SU-DHL-6 (cell line): ENCODE measurements around the gene ATF6B.

Experiments used
- CTCF ChIP-seq: fragments of 200-600 bp; sonication (generic); IDR thresholded peaks from one replicate; pipeline ENCODE4 v1.5.1; 2017; ENCODE audit warnings: antibody characterized with exemption, mild to moderate bottlenecking, low read length, moderate library complexity; ENCODE audit not compliant: insufficient read depth, poor library complexity, severe bottlenecking
- EZH2phosphoT487 ChIP-seq: fragments of 200-600 bp; sonication (generic), shearing (Covaris generic); conservative IDR thresholded peaks from 2 replicates; pipeline ENCODE4 v1.6.1; 2018; ENCODE audit warnings: mild to moderate bottlenecking, antibody characterized with exemption, low read length, moderate library complexity, mixed read lengths

DNA sequence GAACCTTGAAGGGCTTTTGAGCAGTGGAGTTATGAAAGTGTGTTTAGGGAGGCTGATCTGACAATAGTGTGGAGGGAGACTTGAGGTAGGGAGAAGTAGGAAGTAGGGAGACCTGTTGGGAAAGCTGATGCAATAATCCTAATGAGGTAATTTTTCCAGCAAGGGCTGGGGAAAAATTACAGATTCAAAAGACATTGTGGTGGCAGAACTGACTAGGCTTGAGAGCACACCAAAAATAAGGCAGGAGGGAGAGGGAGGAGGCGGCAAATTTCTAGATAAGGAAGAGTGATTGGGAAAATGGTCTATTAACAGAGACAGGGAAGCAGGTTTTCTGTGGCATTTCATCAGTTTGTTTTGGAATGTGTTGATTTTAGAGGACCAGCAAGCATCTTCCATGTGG lies 18.2 kb upstream of the ATF6B start:
- TF ChIP-seq EZH2phosphoT487 (no peak), CTCF (no peak)
